ENCODE data around the gene SRBD1. TPM values are rescaled to one million over a fixed set of nuclear protein-coding genes. Genes with fewer than 3 reads are reported as not detected.

SRBD1 gene
- total and polyA plus RNA-seq, 2 of the 8 experiments (the other 6 are each of a cell fraction or from before 2014, with no cell fraction given), result 4.6 to 20.0 TPM

- Histone ChIP-seq H3K4me1 (replicated peaks in 1 of 4; ENCODE audit: control insufficient read depth in 3 of 4, insufficient read depth in 4 of 4, low read length in 3 of 4) (peaks cover 2 to 6% (median 3%) of the 10 kb centered on the region in 4 experiments), H3K27ac (ENCODE audit: low read depth, low read length) (no peak overlapping the region), H3K4ac (replicated peaks; ENCODE audit: insufficient read length, low read depth, low read length) (no peak overlapping the region), H3K18ac (ENCODE audit: extremely low read depth, low read length) (no peak overlapping the region), H3K4me3 (ENCODE audit: extremely low read depth in 1 of 4, insufficient read depth in 2 of 4, low read depth in 3 of 4, low read length in 4 of 4) (no peak overlapping the region), H3K23me2 (ENCODE audit: low read depth, low read length) (peaks cover 23% of the 10 kb centered on the region), H3K79me2 (ENCODE audit: control insufficient read depth in 1 of 2, insufficient read depth in 2 of 2, low read length in 2 of 2) (no peaks in the 10 kb centered on the region), H2BK20ac (ENCODE audit: low read length) (no peak overlapping the region), H3K14ac (ENCODE audit: insufficient read length) (no peak overlapping the region), H3K9me3 (ENCODE audit: insufficient read depth in 2 of 2, low read depth in 1 of 2, low read length in 1 of 2) (no peaks in the 10 kb centered on the region), H2BK15ac (ENCODE audit: low read length) (no peak overlapping the region), H3K79me1 (ENCODE audit: low read depth, low read length) (no peaks in the 10 kb centered on the region), H4K20me1 (replicated peaks in 1 of 2; ENCODE audit: control insufficient read depth in 1 of 2, insufficient read depth in 2 of 2, low read length in 2 of 2) (peaks cover 0 to 3% of the 10 kb centered on the region in 2 experiments), H3K27me3 (replicated peaks in 1 of 4; ENCODE audit: control insufficient read depth in 3 of 4, extremely low read depth in 1 of 4, insufficient read depth in 3 of 4, low read length in 3 of 4) (peaks cover 21 to 58% (median 44%) of the 10 kb centered on the region in 4 experiments), H4K91ac (replicated peaks; ENCODE audit: insufficient read length, low read length) (no peak overlapping the region), H3K4me2 (ENCODE audit: insufficient read depth in 1 of 2, low read depth in 2 of 2, low read length in 2 of 2) (no peak overlapping the region), H2BK12ac (ENCODE audit: low read depth, low read length) (no peak overlapping the region), H4K5ac (ENCODE audit: insufficient read length, low read depth, low read length) (no peak overlapping the region), H3K23ac (ENCODE audit: insufficient read length) (no peak overlapping the region), H2BK120ac (replicated peaks; ENCODE audit: low read depth, low read length) (no peak overlapping the region), H2AK5ac (ENCODE audit: low read depth, low read length) (no peak overlapping the region), H2BK5ac (ENCODE audit: low read depth, low read length) (no peak overlapping the region), H2AFZ (ENCODE audit: low read length) (no peak overlapping the region), H3K36me3 (ENCODE audit: control insufficient read depth in 2 of 4, insufficient read depth in 4 of 4, low read length in 3 of 4) (no peaks in the 10 kb centered on the region), H4K8ac (ENCODE audit: extremely low read depth, insufficient read depth, low read length) (no peak overlapping the region), H3K9ac (replicated peaks in 1 of 4; ENCODE audit: extremely low read depth in 1 of 4, low read depth in 3 of 4, low read length in 3 of 4) (no peak overlapping the region), H3K56ac (replicated peaks; ENCODE audit: insufficient read length, low read depth, low read length) (no peak overlapping the region)
- no peak for FAIRE-seq
- 87% methylated on average over 3 of the region's 3 CpGs; no CpG with 5 or more reads in 1 of the 2 experiments for WGBS, 2 experiments (ENCODE audit: extremely low coverage in 1 of 2, insufficient coverage in 1 of 2, insufficient read length in 1 of 2, insufficient replicate concordance in 2 of 2, low coverage in 1 of 2, low lambda C conversion rate in 2 of 2, missing lambda C conversion rate in 1 of 2)
- ChIA-PET CTCF (ENCODE audit: partially characterized antibody) (interaction anchor here (1.1 to 1.9 kb wide), 4 partner anchors 73 to 288 kb away, joined by 4 to 5 read pairs (median 4); no protein-coding TSS in a partner anchor), POLR2A (ENCODE audit: partially characterized antibody) (no interaction called here)
- no peak for DNase-seq (ENCODE audit: low read depth in 1 of 2, low spot score in 2 of 2)
- no peak for TF ChIP-seq EP300 (IDR thresholded peaks at IDR 0.05; ENCODE audit: borderline replicate concordance in 1 of 2, low read depth in 2 of 2, low read length in 2 of 2)
- no peak for TF ChIP-seq RFX5 (IDR thresholded peaks at IDR 0.05; ENCODE audit: borderline replicate concordance, low read depth, low read length)
- TF ChIP-seq KDM5A (IDR thresholded peaks at IDR 0.05; ENCODE audit: low read length), result no peak
- no peak for TF ChIP-seq MAFK (IDR thresholded peaks at IDR 0.05; ENCODE audit: low read depth, low read length)
- no peak for TF ChIP-seq NRF1 (IDR thresholded peaks at IDR 0.05; ENCODE audit: low read depth, low read length)
- no peak for TF ChIP-seq ZNF274 (IDR thresholded peaks at IDR 0.05; ENCODE audit: borderline replicate concordance, extremely low read depth, low read length)
Measured at GRCh38 chr2:45647986-45648520, 37.0 kb upstream of the SRBD1 start.

Measured in H1 (cell line).